Left ventricle myocardium inferior (tissue), 1 donor: Measurements from ENCODE around the gene BRD3. TPM values are rescaled to one million over a fixed set of nuclear protein-coding genes. Genes with fewer than 3 reads are reported as not detected.

Experiments
- DNase-seq: peaks from one replicate; pipeline ENCODE4 v3.0.0-alpha.2; 2020
- H3K27ac ChIP-seq: fragments of 200-600 bp; replicated peaks from 2 replicates; pipeline ENCODE4 v1.8.0; 2021
- H3K27me3 ChIP-seq: fragments of 200-600 bp; 2 replicates; pipeline ENCODE4 v1.8.0; 2021; ENCODE audit warnings: low read depth
- H3K36me3 ChIP-seq: fragments of 200-600 bp; 2 replicates; pipeline ENCODE4 v1.8.0; 2021
- H3K4me1 ChIP-seq: fragments of 200-600 bp; 2 replicates; pipeline ENCODE4 v1.8.0; 2021
- H3K4me3 ChIP-seq: fragments of 200-600 bp; 2 replicates; pipeline ENCODE4 v1.8.0; 2021; ENCODE audit warnings: mild to moderate bottlenecking, moderate library complexity
- H3K9me3 ChIP-seq: fragments of 200-600 bp; replicated peaks from 2 replicates; pipeline ENCODE4 v1.8.0; 2021
- intact Hi-C: fragments of 100-400 bp; cut with micrococcal nuclease; formaldehyde crosslinking; loops from one replicate; pipeline ENCODE4 v1.11.0; 2022
- total RNA-seq: library from RNA; stranded (reverse); fragmentation: NEBNext Ultra II Directional; extraction: Animal tissue kit (Norgen Biotek cat#: 25700); gene quantifications from one replicate; pipeline ENCODE4 v1.2.1, GENCODE V29; 2021
- TF ChIP-seq, protein P1 (sequence below): fragments of 200-600 bp; IDR thresholded peaks from 2 replicates; pipeline ENCODE4 v1.8.0; 2021; ENCODE audit warnings: antibody characterized with exemption, mild to moderate bottlenecking, borderline replicate concordance
- donor health status: DM: no; HTN: yes; CAD: no; lungs with severe emphysema.

Gene BRD3
- total RNA-seq, 1 donor from 2014 or later, result 24.7 TPM

DNA sequence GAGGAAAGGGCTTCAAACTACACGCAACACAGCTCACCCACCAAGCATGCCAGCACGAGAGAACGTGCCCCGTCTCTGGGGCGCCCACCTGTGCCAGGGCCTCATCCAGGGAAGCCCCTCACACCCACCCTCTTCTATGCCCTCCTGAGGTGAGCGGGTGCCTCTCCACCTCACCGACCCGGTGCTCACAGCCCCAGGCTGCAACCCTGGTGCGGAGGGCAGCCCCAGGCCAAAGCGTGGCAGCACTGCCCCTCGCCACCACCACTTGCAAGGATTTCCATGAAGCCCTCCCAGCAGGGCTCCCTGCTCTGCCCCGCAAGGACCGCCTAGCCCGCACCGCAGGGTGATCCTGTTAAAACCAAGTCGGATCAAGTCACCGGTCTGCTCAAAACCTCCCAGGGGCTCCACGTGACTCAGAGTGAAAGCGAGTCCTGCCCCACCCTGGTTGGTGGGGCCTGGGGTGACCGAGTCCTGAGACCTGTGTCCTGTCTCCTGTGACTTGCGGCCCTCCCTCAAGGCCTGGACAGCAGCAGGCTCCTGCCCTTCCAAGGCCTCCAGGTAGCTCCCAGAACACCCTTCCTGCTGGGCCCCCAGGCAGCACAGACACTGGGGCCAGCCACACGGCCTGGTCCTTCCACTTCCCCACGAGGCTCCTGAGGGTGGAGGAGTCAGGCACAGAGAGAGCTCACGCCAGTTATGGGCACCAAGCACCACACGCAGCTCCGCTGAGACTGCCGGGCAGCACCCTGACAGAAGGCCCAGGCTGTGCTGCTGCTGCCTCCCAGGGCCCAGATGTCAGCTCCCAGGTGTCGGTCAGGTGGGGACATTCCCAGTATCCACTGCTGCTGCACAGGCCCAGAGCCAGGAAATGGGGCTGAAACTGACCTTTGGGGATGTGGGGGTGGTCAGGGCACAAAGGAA, 12.7 kb downstream of the BRD3 start:
- Histone ChIP-seq H3K4me3 (peak overlapping the region; percentile 15), H3K27ac (peak overlapping the region; percentile 11), H3K4me1 (peaks cover 59% of the 10 kb centered on the region), H3K27me3 (no peaks in the 10 kb centered on the region), H3K9me3 (no peaks in the 10 kb centered on the region), H3K36me3 (peaks cover 31% of the 10 kb centered on the region)
- intact Hi-C loops, result no loop called here
- TF ChIP-seq, protein P1, sequence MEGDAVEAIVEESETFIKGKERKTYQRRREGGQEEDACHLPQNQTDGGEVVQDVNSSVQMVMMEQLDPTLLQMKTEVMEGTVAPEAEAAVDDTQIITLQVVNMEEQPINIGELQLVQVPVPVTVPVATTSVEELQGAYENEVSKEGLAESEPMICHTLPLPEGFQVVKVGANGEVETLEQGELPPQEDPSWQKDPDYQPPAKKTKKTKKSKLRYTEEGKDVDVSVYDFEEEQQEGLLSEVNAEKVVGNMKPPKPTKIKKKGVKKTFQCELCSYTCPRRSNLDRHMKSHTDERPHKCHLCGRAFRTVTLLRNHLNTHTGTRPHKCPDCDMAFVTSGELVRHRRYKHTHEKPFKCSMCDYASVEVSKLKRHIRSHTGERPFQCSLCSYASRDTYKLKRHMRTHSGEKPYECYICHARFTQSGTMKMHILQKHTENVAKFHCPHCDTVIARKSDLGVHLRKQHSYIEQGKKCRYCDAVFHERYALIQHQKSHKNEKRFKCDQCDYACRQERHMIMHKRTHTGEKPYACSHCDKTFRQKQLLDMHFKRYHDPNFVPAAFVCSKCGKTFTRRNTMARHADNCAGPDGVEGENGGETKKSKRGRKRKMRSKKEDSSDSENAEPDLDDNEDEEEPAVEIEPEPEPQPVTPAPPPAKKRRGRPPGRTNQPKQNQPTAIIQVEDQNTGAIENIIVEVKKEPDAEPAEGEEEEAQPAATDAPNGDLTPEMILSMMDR, result no peak
- peak; percentile 10 for DNase-seq

DNA sequence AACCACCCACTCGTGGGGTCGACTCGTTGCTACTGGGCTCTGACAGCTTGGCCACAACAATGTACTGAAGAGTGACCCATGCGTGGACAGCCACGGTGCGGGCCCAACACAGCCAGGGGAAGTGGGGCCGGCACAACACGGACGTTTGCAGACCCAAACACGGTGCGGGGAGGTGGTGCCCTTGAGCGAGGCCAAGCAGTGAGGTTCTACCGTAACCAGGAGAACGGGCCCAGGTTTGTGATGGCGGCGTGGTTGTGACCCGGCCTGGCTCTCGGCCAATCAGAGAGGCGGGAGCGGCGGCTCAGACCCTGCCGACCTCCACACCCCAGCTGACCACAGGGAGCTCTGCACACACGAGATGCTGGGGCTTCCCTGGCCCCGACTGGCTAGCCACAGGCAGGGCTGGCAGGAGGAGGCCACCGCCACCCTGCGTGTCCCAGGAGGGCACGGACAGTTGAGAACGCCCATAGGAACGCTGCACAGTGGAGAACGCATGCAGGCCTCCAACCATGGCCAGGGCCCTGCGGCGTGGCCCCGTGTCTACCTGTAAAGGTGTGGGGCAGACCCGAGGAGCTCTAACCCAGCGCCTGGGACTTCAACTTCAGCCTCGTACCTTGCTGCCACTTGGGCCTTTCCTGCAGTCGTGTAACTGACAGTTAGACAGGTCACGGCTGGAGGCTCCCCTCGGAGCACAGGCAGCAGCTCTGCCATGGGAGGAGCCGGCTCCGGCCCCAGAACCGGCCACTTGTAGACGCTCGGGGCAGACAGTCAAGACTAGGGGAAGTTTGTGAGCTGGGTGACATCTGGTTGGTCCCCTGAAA, 13.7 kb downstream of the BRD3 start:
- TF ChIP-seq, protein P1, result no peak
- Histone ChIP-seq H3K36me3 (peaks cover 41% of the 10 kb centered on the region), H3K27me3 (no peaks in the 10 kb centered on the region), H3K9me3 (no peaks in the 10 kb centered on the region), H3K4me1 (peaks cover 58% of the 10 kb centered on the region), H3K27ac (no peak overlapping the region), H3K4me3 (no peak overlapping the region)
- intact Hi-C loops, result no loop called here
- peak; percentile 10 for DNase-seq

DNA sequence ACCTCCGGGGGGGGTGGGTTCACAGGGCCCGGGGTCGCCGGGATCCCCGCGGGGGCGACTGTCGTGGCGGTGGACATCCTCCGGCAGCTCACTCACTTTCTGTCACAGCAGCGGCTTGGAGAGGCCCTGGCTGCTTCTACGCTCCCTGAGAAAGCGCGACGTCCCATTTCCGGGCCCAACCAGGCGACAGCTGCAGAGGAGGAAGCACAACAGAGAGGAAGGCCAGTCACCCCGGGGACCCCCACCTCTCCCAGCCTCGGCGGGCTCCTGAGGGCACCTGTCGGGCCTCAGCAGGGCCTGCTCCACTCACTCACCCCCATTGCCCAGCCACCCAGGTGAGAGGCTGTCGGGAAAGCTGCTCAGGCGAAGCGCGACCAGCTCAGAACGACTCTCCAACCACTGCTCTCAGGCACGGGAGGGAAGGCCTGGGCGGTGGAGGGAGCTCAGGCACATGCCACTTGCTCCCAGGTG, 14.4 kb downstream of the BRD3 start:
- intact Hi-C loops, result no loop called here
- peak; percentile 11 for DNase-seq

DNA sequence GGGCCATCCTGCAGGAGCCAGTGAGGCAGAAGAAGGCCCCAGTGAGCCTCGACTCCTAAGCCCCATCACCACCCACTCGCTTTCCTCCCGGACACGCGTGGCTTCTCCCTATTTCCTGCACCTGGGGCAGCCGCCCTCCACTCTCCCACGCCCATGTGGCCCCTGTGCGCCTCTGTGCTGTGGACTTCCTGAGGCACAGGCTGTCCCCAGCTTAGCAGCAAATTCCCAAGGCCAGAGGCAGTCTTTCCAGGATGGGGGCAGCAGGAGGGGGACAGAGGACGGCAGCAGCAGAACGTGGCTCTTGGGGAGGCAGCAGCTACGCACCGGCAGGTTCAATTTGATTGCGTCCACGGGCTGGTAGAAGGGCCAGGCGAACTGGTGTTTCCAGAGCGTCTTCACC, 14.9 kb downstream of the BRD3 start:
- intact Hi-C loops, result no loop called here
- Histone ChIP-seq H3K27me3 (no peaks in the 10 kb centered on the region), H3K4me1 (peaks cover 58% of the 10 kb centered on the region), H3K4me3 (no peak overlapping the region), H3K9me3 (no peaks in the 10 kb centered on the region), H3K27ac (no peak overlapping the region), H3K36me3 (peaks cover 53% of the 10 kb centered on the region)
- DNase-seq, result peak; percentile 6
- TF ChIP-seq, protein P1, result no peak

More for the DNA sequence above, 14.4 kb downstream of the BRD3 start:
- TF ChIP-seq, protein P1, result no peak
- H3K4me1 ChIP-seq, result peaks cover 58% of the 10 kb centered on the region
- H3K36me3 ChIP-seq, result peaks cover 48% of the 10 kb centered on the region
- H3K4me3 ChIP-seq, result no peak overlapping the region
- H3K9me3 ChIP-seq, result no peaks in the 10 kb centered on the region
- H3K27ac ChIP-seq, result no peak overlapping the region
- H3K27me3 ChIP-seq, result no peaks in the 10 kb centered on the region

DNA sequence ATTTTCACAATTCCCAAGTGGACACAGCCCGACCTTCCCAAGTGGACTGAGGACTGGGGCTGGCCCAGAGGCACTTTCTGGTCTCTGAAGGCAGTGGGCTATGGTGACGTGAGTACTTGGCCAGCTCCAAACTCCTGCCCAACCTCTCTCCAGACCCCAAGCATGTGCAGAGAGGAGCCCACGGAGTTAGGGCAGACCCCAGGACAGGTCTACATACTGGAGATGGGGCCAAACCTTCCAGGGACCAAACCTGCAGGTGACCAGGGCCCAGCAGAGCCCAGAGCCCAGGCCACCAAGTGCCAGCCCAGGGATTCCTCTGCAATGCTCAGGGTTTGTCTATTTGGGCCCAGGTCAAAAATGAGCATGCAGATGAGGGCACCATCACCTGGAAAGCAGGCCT, 15.3 kb downstream of the BRD3 start:
- Histone ChIP-seq H3K36me3 (peaks cover 58% of the 10 kb centered on the region), H3K4me3 (no peak overlapping the region), H3K4me1 (peaks cover 55% of the 10 kb centered on the region), H3K9me3 (no peaks in the 10 kb centered on the region), H3K27me3 (no peaks in the 10 kb centered on the region), H3K27ac (no peak overlapping the region)
- intact Hi-C loops, result no loop called here
- TF ChIP-seq, protein P1, result no peak
- peak; percentile 6 for DNase-seq
